Neural cell (in vitro differentiated cells): ENCODE results near the gene ATP5PF. TPM values are rescaled to one million over a fixed set of nuclear protein-coding genes. Genes with fewer than 3 reads are reported as not detected.
"Not testable (repeated sequence)": the region's sequence is repeated elsewhere in the genome, so short reads cannot be mapped to it uniquely, and the experiment has no call there.

Experiments
- H2AFZ ChIP-seq: fragments of 200-600, 300-800 bp; sonication (generic), shearing (Covaris generic); 2 replicates; pipeline ENCODE4 v1.6.0; 2014; ENCODE audit warnings: low read depth, mild to moderate bottlenecking, antibody characterized with exemption, low read length, moderate library complexity
- H3F3A ChIP-seq: fragments of 200-600 bp; shearing (Covaris generic); 2 replicates; pipeline ENCODE4 v1.6.1; 2016; ENCODE audit warnings: mild to moderate bottlenecking, moderate library complexity, mixed read lengths, antibody characterized with exemption, low read length; ENCODE audit not compliant: insufficient read depth, poor library complexity, severe bottlenecking
- H3K27ac ChIP-seq: fragments of 200-600, 300-800 bp; sonication (generic), shearing (Covaris generic); 2 replicates; pipeline ENCODE4 v1.5.1; 2014; ENCODE audit warnings: mild to moderate bottlenecking, low read length, moderate library complexity
- H3K27me3 ChIP-seq: fragments of 300-800, 200-600 bp; sonication (generic), shearing (Covaris generic); 2 replicates; pipeline ENCODE4 v1.6.0; 2014; ENCODE audit warnings: mild to moderate bottlenecking, low read depth, low read length, moderate library complexity; ENCODE audit not compliant: insufficient read depth
- H3K36me3 ChIP-seq: fragments of 300-800, 200-600 bp; sonication (generic), shearing (Covaris generic); 2 replicates; pipeline ENCODE4 v1.5.1; 2014; ENCODE audit warnings: mild to moderate bottlenecking, antibody characterized with exemption, low read length, moderate library complexity; ENCODE audit not compliant: insufficient read depth
- H3K4me2 ChIP-seq: fragments of 300-800, 200-600 bp; sonication (generic), shearing (Covaris generic); 2 replicates; pipeline ENCODE4 v1.6.0; 2014; ENCODE audit warnings: mild to moderate bottlenecking, low read length
- H3K4me3 ChIP-seq: fragments of 300-800, 200-600 bp; sonication (generic), shearing (Covaris generic); 2 replicates; pipeline ENCODE4 v1.5.1; 2014; ENCODE audit warnings: mild to moderate bottlenecking, low read length, moderate library complexity
- H3K79me2 ChIP-seq: fragments of 200-600 bp; shearing (Covaris generic); replicated peaks from 2 replicates; pipeline ENCODE4 v1.6.0; 2014; ENCODE audit warnings: mild to moderate bottlenecking, low read length, moderate library complexity; ENCODE audit not compliant: insufficient read depth
- H3K9ac ChIP-seq: fragments of 300-800, 200-600 bp; sonication (generic), shearing (Covaris generic); 2 replicates; pipeline ENCODE4 v1.6.1; 2016; ENCODE audit warnings: mild to moderate bottlenecking, low read length, mixed read lengths
- H3K9me2 ChIP-seq: fragments of 200-600 bp; shearing (Covaris generic); 2 replicates; pipeline ENCODE4 v1.6.1; 2016; ENCODE audit warnings: mild to moderate bottlenecking, low read length, mixed read lengths; ENCODE audit not compliant: insufficient read depth
- H3K9me3 ChIP-seq: fragments of 200-600, 300-800 bp; sonication (generic), shearing (Covaris generic); 2 replicates; pipeline ENCODE4 v1.6.1; 2016; ENCODE audit warnings: mild to moderate bottlenecking, mixed run types, low read length, moderate library complexity, mixed read lengths
- H4K20me1 ChIP-seq: fragments of 200-600 bp; shearing (Covaris generic); 2 replicates; pipeline ENCODE4 v1.6.1; 2016; ENCODE audit warnings: mild to moderate bottlenecking, mixed run types; ENCODE audit not compliant: insufficient read depth
- CTCF ChIP-seq: fragments of 450-650 bp; IDR thresholded peaks from 2 replicates; pipeline ENCODE4 v1.5.1; 2014; ENCODE audit warnings: antibody characterized with exemption, mild to moderate bottlenecking, moderate library complexity; ENCODE audit not compliant: poor library complexity, severe bottlenecking
- EP300 ChIP-seq: fragments of 450-650 bp; conservative IDR thresholded peaks from 2 replicates; pipeline ENCODE4 v1.6.1; 2014; ENCODE audit warnings: antibody characterized with exemption, mild to moderate bottlenecking, moderate library complexity; ENCODE audit not compliant: poor library complexity, severe bottlenecking
- EZH2 ChIP-seq: fragments of 200-600, 300-800 bp; shearing (Covaris generic), sonication (generic); IDR thresholded peaks from 2 replicates; pipeline ENCODE4 v1.6.1; 2014; ENCODE audit warnings: antibody characterized with exemption, low read length, borderline replicate concordance, mild to moderate bottlenecking; ENCODE audit not compliant: insufficient read depth, poor library complexity, severe bottlenecking
- MXI1 ChIP-seq: fragments of 450-650 bp; conservative IDR thresholded peaks from 2 replicates; pipeline ENCODE4 v1.6.1; 2014; ENCODE audit warnings: antibody characterized with exemption, mild to moderate bottlenecking; ENCODE audit not compliant: poor library complexity, severe bottlenecking
- POLR2AphosphoS5 ChIP-seq: IDR thresholded peaks from 2 replicates; pipeline ENCODE4 v1.6.1; 2012
- RAD21 ChIP-seq: fragments of 450-650 bp; conservative IDR thresholded peaks from 2 replicates; pipeline ENCODE4 v1.6.1; 2014; ENCODE audit warnings: antibody characterized with exemption, mild to moderate bottlenecking, moderate library complexity
- REST ChIP-seq: IDR thresholded peaks from 2 replicates; pipeline ENCODE4 v1.6.1; 2012; ENCODE audit warnings: borderline replicate concordance
- SMC3 ChIP-seq: fragments of 450-650 bp; conservative IDR thresholded peaks from 2 replicates; pipeline ENCODE4 v1.6.1; 2014; ENCODE audit warnings: antibody characterized with exemption, mild to moderate bottlenecking, moderate library complexity; ENCODE audit not compliant: poor library complexity
- TAF1 ChIP-seq: IDR thresholded peaks from 2 replicates; pipeline ENCODE4 v1.6.1; 2012; ENCODE audit warnings: low read depth
- polyA plus RNA-seq: library from polyadenylated mRNA; depleted of rRNA; stranded (reverse); fragments of >200 nt; gene quantifications from 2 replicates; pipeline ENCODE4 v1.2.3, GENCODE V29; 2014

ATP5PF gene
- polyA plus RNA-seq, 1 donor from 2014 or later, result 274 TPM

GRCh38 chr21:25722631-25723030 lies 12.1 kb downstream of the ATP5PF start (continued):
- TF ChIP-seq MXI1, result no peak

- Histone ChIP-seq H2AFZ (no peak overlapping the region), H3K9ac (no peak overlapping the region), H3K79me2 (no peaks in the 10 kb centered on the region), H3K27me3 (no peaks in the 10 kb centered on the region), H3K4me3 (no peak overlapping the region), H3K36me3 (peaks cover 18% of the 10 kb centered on the region), H3K9me2 (no peaks in the 10 kb centered on the region), H3K27ac (no peak overlapping the region), H3K4me2 (no peak overlapping the region), H4K20me1 (no peaks in the 10 kb centered on the region), H3K9me3 (no peaks in the 10 kb centered on the region), H3F3A (no peaks in the 10 kb centered on the region)
- no peak for TF ChIP-seq EP300
These were observed 12.7 kb downstream of the ATP5PF start for GRCh38 chr21:25721987-25722386.

- Histone ChIP-seq H4K20me1 (no peaks in the 10 kb centered on the region), H3K9ac (no peak overlapping the region), H3K27ac (no peak overlapping the region), H3K4me3 (no peak overlapping the region), H3K27me3 (no peaks in the 10 kb centered on the region), H2AFZ (no peak overlapping the region), H3K9me3 (no peaks in the 10 kb centered on the region), H3F3A (no peaks in the 10 kb centered on the region), H3K4me2 (no peak overlapping the region), H3K79me2 (no peaks in the 10 kb centered on the region), H3K36me3 (peaks cover 2% of the 10 kb centered on the region), H3K9me2 (no peaks in the 10 kb centered on the region)
- TF ChIP-seq EZH2 (no peak), MXI1 (no peak), CTCF (no peak), TAF1 (no peak), REST (no peak), SMC3 (no peak), EP300 (no peak), RAD21 (no peak), POLR2AphosphoS5 (no peak)
These were observed 17.1 kb downstream of the ATP5PF start for GRCh38 chr21:25717491-25718147.

GRCh38 chr21:25714066-25714465 lies 20.6 kb downstream of the ATP5PF start:
- not testable (repeated sequence) for H2AFZ ChIP-seq, H3K79me2 ChIP-seq, H3K36me3 ChIP-seq, H3F3A ChIP-seq, H3K9ac ChIP-seq, H3K4me3 ChIP-seq, H4K20me1 ChIP-seq, H3K4me2 ChIP-seq, H3K27me3 ChIP-seq, H3K9me2 ChIP-seq, H3K9me3 ChIP-seq, H3K27ac ChIP-seq
